Adrenal gland (tissue), 12 donors: Measurements from ENCODE around the gene GMDS. TPM values are rescaled to one million over a fixed set of nuclear protein-coding genes. Genes with fewer than 3 reads are reported as not detected.
"Not testable (repeated sequence)": the region's sequence is repeated elsewhere in the genome, so short reads cannot be mapped to it uniquely, and the experiment has no call there.

Experiments used
- DNase-seq, 7 donors: peaks; one replicate each; pipeline ENCODE4 v3.0.0-alpha.2; 2019 to 2020
- H3K27ac ChIP-seq, 5 donors: fragments of 200-600 bp; sonication (generic) in 4 of 5; 1 replicate in 3 of 5; 2 replicates in 2 of 5; pipeline versions ENCODE4 v1.5.1 to v1.8.0; 2016 to 2020; ENCODE audit warnings: mild to moderate bottlenecking in 1 of 5
- H3K27me3 ChIP-seq: fragments of 200-600 bp; 2 replicates; pipeline ENCODE4 v1.8.0; 2021
- H3K36me3 ChIP-seq, 2 donors: fragments of 200-600 bp; replicated peaks in 1 of 2; 1 replicate in 1 of 2; 2 replicates in 1 of 2; pipeline versions ENCODE4 v1.5.1 to v1.8.0; 2018 to 2022
- H3K4me1 ChIP-seq, 2 donors: fragments of 200-600 bp; replicated peaks in 1 of 2; 1 replicate in 1 of 2; 2 replicates in 1 of 2; pipeline versions ENCODE4 v1.5.1 to v1.8.0; 2018 to 2021
- H3K4me3 ChIP-seq, 4 donors: fragments of 200-600 bp; sonication (generic) in 3 of 4; one replicate each; pipeline ENCODE4 v1.5.1; 2016 to 2018
- H3K9me3 ChIP-seq, 3 donors: fragments of 200-600 bp; sonication (generic) in 1 of 3; replicated peaks in 1 of 3; 1 replicate in 2 of 3; 2 replicates in 1 of 3; pipeline versions ENCODE4 v1.5.1 to v1.8.0; 2016 to 2021
- POLR2A ChIP-seq, 2 donors: fragments of 450-650 bp; IDR thresholded peaks; one replicate each; pipeline ENCODE4 v1.6.1; 2017; ENCODE audit warnings: antibody characterized with exemption in 2 of 2, mild to moderate bottlenecking in 2 of 2, moderate library complexity in 1 of 2
- WGBS, 4 donors: extraction: QIAGEN DNeasy Blood & Tissue Kit in 2 of 4; methylation state at CpG; one replicate each; pipeline versions ENCODE4 v1.1.5 to v1.1.7; 2013 to 2017; 5-methylcytosine and 5-hydroxymethylcytosine counted together
- intact Hi-C, 2 donors: fragments of 100-400 bp; cut with DNase I; formaldehyde crosslinking; loops; one replicate each; pipeline versions ENCODE4 v1.14.1 to v1.15.0; 2022 to 2023
- polyA plus RNA-seq, 3 donors: library from polyadenylated mRNA; stranded (reverse); fragments of 200-250 nt in 2 of 3; fragments of 350-450 nt in 1 of 3; fragmentation: Illumina TruSeq in 1 of 3; extraction: RNeasy Lipid Tissue Mini Kit (QIAGEN cat#74804) in 1 of 3; gene quantifications; one replicate each; pipeline ENCODE4 v1.2.3, GENCODE V29; 2013 to 2014
- total RNA-seq, 9 donors: library from RNA; depleted of rRNA in 4 of 9; stranded (reverse); fragments of >200 nt in 4 of 9; fragments of 120-200 nt in 1 of 9; fragmentation: NEBNext Ultra II Directional in 1 of 9; extraction: Animal tissue kit (Norgen Biotek cat#: 25700) in 1 of 9; gene quantifications; one replicate each; pipeline versions ENCODE4 v1.1.0 to v1.2.4, GENCODE V29; 2013 to 2023
- TF ChIP-seq, protein P1 (sequence below), 6 experiments: fragments of 450-650 bp in 4 of 6; fragments of 200-600 bp in 2 of 6; sonication (generic) in 1 of 6; IDR thresholded peaks; 1 replicate in 5 of 6; 2 replicates in 1 of 6; pipeline versions ENCODE4 v1.5.1 to v1.8.0; 2016 to 2021; ENCODE audit warnings: antibody characterized with exemption in 6 of 6, mild to moderate bottlenecking in 2 of 6, moderate library complexity in 1 of 6
- donor health status: healthy with polysubstance abuse.
- donor health status: Bipolar disorder and iron deficiency.
- donor health status: DM: yes; HTN: yes; CAD: no.
- donor health status: DM: no; HTN: no; CAD: no.
- donor health status: DM: no; HTN: no; CAD: no.
- donor health status: DM: yes; HTN: yes; CAD: no.

GMDS gene
- total and polyA plus RNA-seq, 12 donors = 8.5 to 39.2 (median 15.2) TPM

DNA sequence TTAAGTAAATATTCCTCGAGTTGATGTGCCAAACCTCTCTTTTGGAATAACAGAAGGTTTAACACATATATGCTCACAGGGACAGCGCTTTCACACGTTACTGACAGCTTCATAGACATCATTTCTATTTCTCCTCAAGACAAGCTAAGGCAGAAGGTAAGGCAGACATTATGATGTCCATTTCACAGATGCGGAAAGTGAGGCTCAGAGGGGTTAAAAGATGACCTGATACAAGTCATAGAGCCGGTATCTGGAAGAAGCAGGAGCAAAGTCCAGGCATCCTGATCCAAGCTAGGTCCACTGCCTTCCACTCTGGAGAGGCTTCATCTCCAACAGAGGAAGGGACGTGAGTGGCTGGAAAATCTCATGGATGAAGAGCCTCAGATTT, 548.9 kb downstream of the GMDS start:
- WGBS, 4 donors = 88 to 94% (median 93%) methylated on average over 6 of the region's 6 CpGs

DNA sequence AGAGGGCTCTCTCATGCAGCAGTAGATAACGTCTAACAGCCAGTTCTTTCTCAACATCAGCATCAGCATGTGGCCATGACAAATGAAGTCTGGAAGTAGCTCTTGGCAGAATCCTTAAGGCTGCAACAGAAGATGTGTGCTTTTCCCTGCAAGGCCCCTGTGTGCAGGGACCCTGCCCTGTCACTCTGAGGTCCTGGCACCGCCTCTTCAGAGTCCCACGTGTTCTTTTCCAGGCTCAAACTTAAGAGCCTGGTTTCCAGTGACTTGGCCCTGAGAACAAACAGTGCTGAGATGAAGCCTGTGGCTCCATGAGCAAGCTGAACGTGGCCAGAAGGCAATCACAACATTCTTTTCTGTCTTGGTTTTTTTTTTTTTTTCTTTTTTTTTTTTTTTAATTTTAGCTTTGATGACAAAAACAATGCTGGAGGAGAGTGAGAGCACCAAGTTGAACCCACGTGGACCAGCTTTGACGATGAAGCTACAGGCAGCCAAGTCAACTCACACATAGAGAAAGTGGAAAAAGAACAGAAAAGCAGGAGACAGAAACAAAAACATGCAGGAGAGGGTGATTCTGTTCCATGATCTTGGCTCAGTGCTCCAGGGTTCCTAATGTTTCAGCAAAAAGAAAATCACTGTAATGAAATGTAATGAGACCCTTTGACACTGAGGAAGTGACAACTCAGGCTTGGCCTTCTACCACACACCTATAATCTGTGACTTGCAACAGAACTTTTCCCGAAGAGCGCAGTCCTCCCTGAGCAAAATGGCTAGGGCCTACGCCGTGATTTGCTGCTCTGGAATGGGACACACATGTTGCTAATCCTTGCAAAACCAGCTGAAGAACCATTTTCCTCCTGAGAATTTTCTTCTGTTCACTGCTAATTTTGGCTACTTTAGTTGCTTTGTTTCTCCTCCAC, 549.6 kb downstream of the GMDS start:
- TF ChIP-seq POLR2A (IDR thresholded peaks at IDR 0.05) = no peak
- TF ChIP-seq, protein P1, sequence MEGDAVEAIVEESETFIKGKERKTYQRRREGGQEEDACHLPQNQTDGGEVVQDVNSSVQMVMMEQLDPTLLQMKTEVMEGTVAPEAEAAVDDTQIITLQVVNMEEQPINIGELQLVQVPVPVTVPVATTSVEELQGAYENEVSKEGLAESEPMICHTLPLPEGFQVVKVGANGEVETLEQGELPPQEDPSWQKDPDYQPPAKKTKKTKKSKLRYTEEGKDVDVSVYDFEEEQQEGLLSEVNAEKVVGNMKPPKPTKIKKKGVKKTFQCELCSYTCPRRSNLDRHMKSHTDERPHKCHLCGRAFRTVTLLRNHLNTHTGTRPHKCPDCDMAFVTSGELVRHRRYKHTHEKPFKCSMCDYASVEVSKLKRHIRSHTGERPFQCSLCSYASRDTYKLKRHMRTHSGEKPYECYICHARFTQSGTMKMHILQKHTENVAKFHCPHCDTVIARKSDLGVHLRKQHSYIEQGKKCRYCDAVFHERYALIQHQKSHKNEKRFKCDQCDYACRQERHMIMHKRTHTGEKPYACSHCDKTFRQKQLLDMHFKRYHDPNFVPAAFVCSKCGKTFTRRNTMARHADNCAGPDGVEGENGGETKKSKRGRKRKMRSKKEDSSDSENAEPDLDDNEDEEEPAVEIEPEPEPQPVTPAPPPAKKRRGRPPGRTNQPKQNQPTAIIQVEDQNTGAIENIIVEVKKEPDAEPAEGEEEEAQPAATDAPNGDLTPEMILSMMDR (IDR thresholded peaks at IDR 0.05) = no peak
- intact Hi-C loops = no loop called here
- no peaks in the 10 kb centered on the region for H3K9me3 ChIP-seq
- H3K27me3 ChIP-seq = no peaks in the 10 kb centered on the region
- H3K4me3 ChIP-seq = no peak overlapping the region
- no peak for DNase-seq
- no peaks in the 10 kb centered on the region for H3K36me3 ChIP-seq
- H3K4me1 ChIP-seq = no peaks in the 10 kb centered on the region
- WGBS, 4 donors = 80 to 88% (median 84%) methylated on average over 10 of the region's 10 CpGs
- H3K27ac ChIP-seq = no peak overlapping the region

More for the DNA sequence above, 548.9 kb downstream of the GMDS start:
- TF ChIP-seq, protein P1 (IDR thresholded peaks at IDR 0.05) = no peak
- no peak for TF ChIP-seq POLR2A (IDR thresholded peaks at IDR 0.05)
- no peak for DNase-seq
- H3K27ac ChIP-seq = no peak overlapping the region
- H3K4me3 ChIP-seq = no peak overlapping the region
- no peaks in the 10 kb centered on the region for H3K36me3 ChIP-seq
- H3K4me1 ChIP-seq = no peaks in the 10 kb centered on the region
- intact Hi-C loops = no loop called here
- H3K9me3 ChIP-seq = no peaks in the 10 kb centered on the region
- H3K27me3 ChIP-seq = no peaks in the 10 kb centered on the region

DNA sequence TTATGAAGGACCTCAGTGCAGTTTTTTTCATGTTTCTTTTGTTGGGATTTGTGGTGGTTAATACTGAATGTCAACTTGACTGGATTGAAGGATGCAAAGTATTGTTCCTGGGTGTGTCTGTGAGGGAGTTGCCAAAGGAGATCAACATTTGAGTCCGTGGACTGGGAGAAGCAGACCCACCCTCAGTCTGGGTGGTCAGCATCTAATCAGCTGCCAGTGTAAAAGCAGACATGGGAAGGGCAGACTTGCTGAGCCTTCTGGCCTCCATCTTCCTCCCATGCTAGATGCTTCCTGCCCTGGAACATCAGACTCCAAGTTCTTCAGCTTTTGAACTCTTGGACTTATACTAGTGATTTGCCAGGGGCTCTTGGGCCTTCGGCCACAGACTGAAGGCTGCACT, 553.6 kb downstream of the GMDS start:
- H3K27me3 ChIP-seq, H3K4me1 ChIP-seq, intact Hi-C loops, DNase-seq, H3K36me3 ChIP-seq, H3K9me3 ChIP-seq, H3K27ac ChIP-seq, H3K4me3 ChIP-seq: not testable (repeated sequence)
- WGBS, 4 donors = 88 to 95% (median 91%) methylated on average over 2 of the region's 2 CpGs

DNA sequence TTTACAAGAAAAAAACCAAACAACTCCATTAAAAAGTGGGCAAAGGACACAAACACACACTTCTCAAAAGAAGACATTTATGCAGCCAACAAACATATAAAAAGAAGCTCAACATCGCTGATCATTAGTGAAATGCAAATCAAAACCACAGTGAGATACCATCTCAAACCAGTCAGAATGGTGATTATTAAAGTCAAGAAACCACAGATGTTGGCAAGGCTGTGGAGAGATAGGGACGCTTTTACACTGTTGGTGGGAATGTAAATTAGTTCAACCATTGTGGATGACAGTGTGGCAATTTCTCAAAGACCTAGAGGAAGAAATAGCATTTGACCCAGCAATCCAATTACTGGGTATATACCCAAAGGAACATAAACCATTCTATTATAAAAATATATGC, 554.7 kb downstream of the GMDS start:
- H3K27ac ChIP-seq, H3K4me1 ChIP-seq, DNase-seq, intact Hi-C loops, H3K27me3 ChIP-seq, H3K36me3 ChIP-seq, H3K9me3 ChIP-seq, H3K4me3 ChIP-seq: not testable (repeated sequence)
- 76 to 92% (median 84%) methylated on average over 2 of the region's 2 CpGs for whole genome bisulfite sequencing, 4 donors

DNA sequence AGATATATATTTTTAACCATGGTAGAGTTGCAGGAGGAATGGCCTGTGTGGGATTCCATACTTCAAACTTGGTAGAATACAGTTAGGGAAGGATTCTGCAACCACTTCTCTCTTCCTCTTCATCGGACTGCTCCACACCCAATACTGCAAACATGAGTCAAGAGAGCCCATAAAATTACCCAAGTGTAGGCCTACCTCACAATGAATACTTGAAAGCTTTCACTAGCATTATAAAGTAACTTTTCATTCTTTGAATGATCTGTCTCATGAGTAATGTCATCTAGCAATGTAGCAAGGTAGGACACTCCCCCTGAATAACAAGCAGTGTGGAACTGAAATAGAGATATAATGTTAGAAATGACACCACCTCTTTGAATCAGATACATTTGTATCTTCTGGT, 556.3 kb downstream of the GMDS start:
- intact Hi-C loops = loop anchor here in 1 of 2 donors (10.0 kb wide), 1 partner anchor 84 kb away; the partner anchor contains the start of gene FOXC1
- TF ChIP-seq, protein P1 (IDR thresholded peaks at IDR 0.05) = no peak
- no peak for TF ChIP-seq POLR2A (IDR thresholded peaks at IDR 0.05)
- WGBS, 4 donors = 40 to 90% (median 81%) methylated on average over 1 of the region's 1 CpG

More for the DNA sequence above, 556.3 kb downstream of the GMDS start:
- Histone ChIP-seq H3K36me3 (no peaks in the 10 kb centered on the region), H3K27ac (no peak overlapping the region), H3K27me3 (no peaks in the 10 kb centered on the region), H3K4me3 (no peak overlapping the region), H3K4me1 (no peaks in the 10 kb centered on the region), H3K9me3 (no peaks in the 10 kb centered on the region)
- DNase-seq = no peak
